Measurements from ENCODE around the gene IER2.
"Not testable (repeated sequence)": the region's sequence is repeated elsewhere in the genome, so short reads cannot be mapped to it uniquely, and the experiment has no call there.

GRCh38 chr19:13166151-13166550 lies 15.9 kb downstream of the IER2 start:
- not testable (repeated sequence) for TF ChIP-seq CTCF (conservative IDR thresholded peaks at IDR 0.05); ZFX (IDR thresholded peaks at IDR 0.05)

Measured in C4-2B (cell line).